B cell (primary cell): ENCODE measurements around the gene ERC2. TPM values are rescaled to one million over a fixed set of nuclear protein-coding genes. Genes with fewer than 3 reads are reported as not detected.

Experiments used
- ATAC-seq: fragments of 200-7000 bp; cut with Tn5 transposase; one replicate; pipeline ENCODE4 v1.10.0; 2021; ENCODE audit warnings: low read depth, mild to moderate bottlenecking, moderate number of reproducible peaks, moderate library complexity
- CTCF ChIA-PET: fragments of 350-600 bp; sonication (Branson Sonifier 250); formaldehyde crosslinking; loops from one replicate; lab custom pipeline; 2021; ENCODE audit warnings: antibody characterized with exemption, inconsistent platforms; lab: Charles Lee
- POLR2A ChIA-PET: fragments of 350-600 bp; sonication (Branson Sonifier 250); formaldehyde crosslinking; loops from one replicate; lab custom pipeline; 2021; ENCODE audit warnings: antibody characterized with exemption; lab: Charles Lee
- DNase-seq: peaks from one replicate; pipeline ENCODE4 v3.0.0; 2013
- H2AFZ ChIP-seq: 2 replicates; pipeline ENCODE4 v1.6.1; 2012; ENCODE audit warnings: mild to moderate bottlenecking, low read depth, low read length; ENCODE audit not compliant: insufficient read depth, poor library complexity, severe bottlenecking
- H3K27ac ChIP-seq, 2 donors: 1 replicate in 1 of 2; 2 replicates in 1 of 2; pipeline ENCODE4 v1.5.1; 2012 to 2013; ENCODE audit warnings: low read length in 2 of 2, mild to moderate bottlenecking in 2 of 2, moderate library complexity in 1 of 2
- H3K27me3 ChIP-seq, 4 experiments: fragments of 200-600 bp in 1 of 4; sonication (generic) in 1 of 4; replicated peaks in 1 of 4; 1 replicate in 2 of 4; 2 replicates in 2 of 4; pipeline versions ENCODE4 v1.6.1 to v1.7.0; 2013 to 2016; ENCODE audit warnings: low read length in 3 of 4, mild to moderate bottlenecking in 2 of 4, mixed read lengths in 1 of 4, moderate library complexity in 1 of 4; ENCODE audit not compliant: insufficient read depth in 4 of 4, control insufficient read depth in 3 of 4; ENCODE audit errors: control extremely low read depth in 1 of 4
- H3K36me3 ChIP-seq, 2 experiments: replicated peaks in 1 of 2; 1 replicate in 1 of 2; 2 replicates in 1 of 2; pipeline versions ENCODE4 v1.6.1 to v1.7.1; 2013; ENCODE audit warnings: low read length in 1 of 2; ENCODE audit not compliant: insufficient read depth in 2 of 2, control insufficient read depth in 1 of 2; ENCODE audit errors: control extremely low read depth in 1 of 2, extremely low read depth in 1 of 2
- H3K4me1 ChIP-seq, 2 donors: fragments of 200-600 bp in 1 of 2; sonication (generic) in 1 of 2; 1 replicate in 1 of 2; 2 replicates in 1 of 2; pipeline versions ENCODE4 v1.5.1 to v1.6.1; 2013 to 2017; ENCODE audit warnings: low read length in 2 of 2; ENCODE audit not compliant: control insufficient read depth in 2 of 2, insufficient read depth in 2 of 2
- H3K4me2 ChIP-seq: replicated peaks from 2 replicates; pipeline ENCODE3; 2012; ENCODE audit warnings: mild to moderate bottlenecking, low read depth, low read length; ENCODE audit not compliant: poor library complexity, severe bottlenecking
- H3K4me3 ChIP-seq, 5 experiments: fragments of 200-600 bp in 1 of 5; sonication (generic) in 1 of 5; 1 replicate in 3 of 5; 2 replicates in 2 of 5; pipeline versions ENCODE4 v1.5.1 to v1.7.0; 2011 to 2016; ENCODE audit warnings: low read length in 4 of 5, mild to moderate bottlenecking in 4 of 5, low read depth in 2 of 5, control low read depth in 1 of 5, moderate library complexity in 1 of 5; ENCODE audit not compliant: insufficient read depth in 1 of 5; ENCODE audit errors: control extremely low read depth in 1 of 5, extremely low read depth in 1 of 5
- H3K79me2 ChIP-seq: fragments of 200-600 bp; sonication (generic); one replicate; pipeline ENCODE4 v1.6.0; 2016; ENCODE audit warnings: low read length; ENCODE audit not compliant: control insufficient read depth, insufficient read depth
- H3K9ac ChIP-seq: fragments of 200-600 bp; sonication (generic); 2 replicates; pipeline ENCODE4 v1.6.1; 2017; ENCODE audit warnings: mild to moderate bottlenecking, low read length, moderate library complexity
- H3K9me3 ChIP-seq, 3 donors: one replicate each; pipeline versions ENCODE4 v1.6.1 to v1.7.1; 2013; ENCODE audit warnings: low read length in 2 of 3; ENCODE audit not compliant: control insufficient read depth in 2 of 3, insufficient read depth in 1 of 3; ENCODE audit errors: control extremely low read depth in 1 of 3
- H4K20me1 ChIP-seq: 2 replicates; pipeline ENCODE4 v1.6.0; 2012; ENCODE audit warnings: mild to moderate bottlenecking, low read length; ENCODE audit not compliant: insufficient read depth, control insufficient read depth, poor library complexity, severe bottlenecking
- H3K27ac Mint-ChIP-seq: one replicate; pipeline ENCODE4 v1.8.0; 2021; ENCODE audit warnings: mixed read lengths
- H3K27me3 Mint-ChIP-seq: one replicate; pipeline ENCODE4 v1.8.0; 2021; ENCODE audit warnings: mixed read lengths
- H3K4me1 Mint-ChIP-seq: one replicate; pipeline ENCODE4 v1.8.0; 2021; ENCODE audit warnings: mixed read lengths
- H3K4me3 Mint-ChIP-seq: one replicate; pipeline ENCODE4 v1.8.0; 2021; ENCODE audit warnings: mixed read lengths
- H3K9me3 Mint-ChIP-seq: one replicate; pipeline ENCODE4 v1.8.0; 2022; ENCODE audit warnings: mixed read lengths; ENCODE audit not compliant: insufficient read depth
- EZH2 ChIP-seq: IDR thresholded peaks from 2 replicates; pipeline ENCODE4 v1.6.1; 2012; ENCODE audit warnings: borderline replicate concordance, low read depth, mild to moderate bottlenecking, moderate library complexity, low read length; ENCODE audit not compliant: insufficient read depth, poor library complexity, severe bottlenecking
- WGBS: methylation state at CpG from one replicate; pipeline ENCODE4 v1.1.5; 2013; ENCODE audit warnings: missing lambda C conversion rate; ENCODE audit not compliant: insufficient coverage; 5-methylcytosine and 5-hydroxymethylcytosine counted together
- intact Hi-C: fragments of 100-400 bp; cut with micrococcal nuclease; formaldehyde crosslinking; loops from one replicate; pipeline ENCODE4 v1.10.0; 2022
- polyA plus RNA-seq: library from polyadenylated mRNA; depleted of rRNA; stranded (reverse); fragments of >200 nt; gene quantifications from 2 replicates; pipeline ENCODE4 v1.2.3, GENCODE V29; 2012
- total RNA-seq, 2 donors: library from RNA; stranded (reverse); fragments of 120-200 nt in 1 of 2; gene quantifications; 1 replicate in 1 of 2; 2 replicates in 1 of 2; pipeline versions ENCODE4 v1.2.3 to v1.2.4, GENCODE V29; 2013 to 2022
- TF ChIP-seq, protein P1 (sequence below): fragments of 200-600 bp; IDR thresholded peaks from one replicate; pipeline ENCODE4 v1.8.0; 2022; ENCODE audit warnings: antibody characterized with exemption, mild to moderate bottlenecking

Gene ERC2
- total and polyA plus RNA-seq, 2 donors (not counting 1 experiment from before 2014, with no cell fraction given), result not detected

- no peaks in the 10 kb centered on the region for H3K27me3 ChIP-seq
- POLR2A ChIA-PET, result no interaction called here
- H3K4me2 ChIP-seq, result no peak overlapping the region
- no peak overlapping the region for H3K4me3 Mint-ChIP-seq
- no peak overlapping the region for H2AFZ ChIP-seq
- H3K27ac ChIP-seq, result no peak overlapping the region
- H4K20me1 ChIP-seq, result no peaks in the 10 kb centered on the region
- no peak for DNase-seq
- no peaks in the 10 kb centered on the region for H3K36me3 ChIP-seq
- ATAC-seq, result no peak
- H3K9me3 Mint-ChIP-seq, result no peaks in the 10 kb centered on the region
- H3K27ac Mint-ChIP-seq, result no peak overlapping the region
- no peak overlapping the region for H3K4me3 ChIP-seq
- no peaks in the 10 kb centered on the region for H3K4me1 Mint-ChIP-seq
- H3K79me2 ChIP-seq, result no peaks in the 10 kb centered on the region
- H3K9ac ChIP-seq, result no peak overlapping the region
- CTCF ChIA-PET, result no interaction called here
- H3K9me3 ChIP-seq, result no peaks in the 10 kb centered on the region
- no peak for TF ChIP-seq EZH2
- TF ChIP-seq, protein P1, sequence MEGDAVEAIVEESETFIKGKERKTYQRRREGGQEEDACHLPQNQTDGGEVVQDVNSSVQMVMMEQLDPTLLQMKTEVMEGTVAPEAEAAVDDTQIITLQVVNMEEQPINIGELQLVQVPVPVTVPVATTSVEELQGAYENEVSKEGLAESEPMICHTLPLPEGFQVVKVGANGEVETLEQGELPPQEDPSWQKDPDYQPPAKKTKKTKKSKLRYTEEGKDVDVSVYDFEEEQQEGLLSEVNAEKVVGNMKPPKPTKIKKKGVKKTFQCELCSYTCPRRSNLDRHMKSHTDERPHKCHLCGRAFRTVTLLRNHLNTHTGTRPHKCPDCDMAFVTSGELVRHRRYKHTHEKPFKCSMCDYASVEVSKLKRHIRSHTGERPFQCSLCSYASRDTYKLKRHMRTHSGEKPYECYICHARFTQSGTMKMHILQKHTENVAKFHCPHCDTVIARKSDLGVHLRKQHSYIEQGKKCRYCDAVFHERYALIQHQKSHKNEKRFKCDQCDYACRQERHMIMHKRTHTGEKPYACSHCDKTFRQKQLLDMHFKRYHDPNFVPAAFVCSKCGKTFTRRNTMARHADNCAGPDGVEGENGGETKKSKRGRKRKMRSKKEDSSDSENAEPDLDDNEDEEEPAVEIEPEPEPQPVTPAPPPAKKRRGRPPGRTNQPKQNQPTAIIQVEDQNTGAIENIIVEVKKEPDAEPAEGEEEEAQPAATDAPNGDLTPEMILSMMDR, result no peak
- intact Hi-C loops, result no loop called here
- 92% methylated on average over 4 of the region's 6 CpGs for WGBS
- H3K4me1 ChIP-seq, result no peaks in the 10 kb centered on the region
- H3K27me3 Mint-ChIP-seq, result no peaks in the 10 kb centered on the region
These were observed 489.3 kb downstream of the ERC2 start for GRCh38 chr3:55978953-55979352.

GRCh38 chr3:55974421-55975165 is 493.7 kb downstream of the ERC2 start:
- intact Hi-C loops, result no loop called here
- Histone ChIP-seq H3K9ac (no peak overlapping the region), H3K36me3 (no peaks in the 10 kb centered on the region), H2AFZ (no peak overlapping the region), H4K20me1 (no peaks in the 10 kb centered on the region), H3K27me3 (no peaks in the 10 kb centered on the region), H3K4me1 (no peaks in the 10 kb centered on the region), H3K9me3 (no peaks in the 10 kb centered on the region), H3K79me2 (no peaks in the 10 kb centered on the region), H3K27ac (no peak overlapping the region), H3K4me2 (no peak overlapping the region), H3K4me3 (no peak overlapping the region)
- POLR2A ChIA-PET, result no interaction called here
- H3K9me3 Mint-ChIP-seq, result no peaks in the 10 kb centered on the region
- WGBS, result 97% methylated on average over 9 of the region's 13 CpGs
- H3K4me1 Mint-ChIP-seq, result no peaks in the 10 kb centered on the region
- peaks cover 2% of the 10 kb centered on the region for H3K27me3 Mint-ChIP-seq
- no peak for ATAC-seq
- no peak for DNase-seq
- CTCF ChIA-PET, result no interaction called here
- TF ChIP-seq, protein P1, result no peak
- no peak for TF ChIP-seq EZH2
- no peak overlapping the region for H3K4me3 Mint-ChIP-seq
- no peak overlapping the region for H3K27ac Mint-ChIP-seq
